ENCODE results near the gene TOX2.

TOX2 gene

GRCh38 chr20:43957392-43957791 lies 42.7 kb downstream of the TOX2 start:
- DNase-seq (ENCODE audit: low read depth): no peak

- no peak for DNase-seq (ENCODE audit: low read depth)
Measured at GRCh38 chr20:43958626-43959025, 44.0 kb downstream of the TOX2 start.

- DNase-seq (ENCODE audit: low read depth): no peak
Measured at GRCh38 chr20:43959079-43959919, 44.6 kb downstream of the TOX2 start.

GRCh38 chr20:43959920-43960227 lies 45.2 kb downstream of the TOX2 start:
- no peak for DNase-seq (ENCODE audit: low read depth)

GRCh38 chr20:43960231-43960630 lies 45.6 kb downstream of the TOX2 start:
- no peak for DNase-seq (ENCODE audit: low read depth)

DNA sequence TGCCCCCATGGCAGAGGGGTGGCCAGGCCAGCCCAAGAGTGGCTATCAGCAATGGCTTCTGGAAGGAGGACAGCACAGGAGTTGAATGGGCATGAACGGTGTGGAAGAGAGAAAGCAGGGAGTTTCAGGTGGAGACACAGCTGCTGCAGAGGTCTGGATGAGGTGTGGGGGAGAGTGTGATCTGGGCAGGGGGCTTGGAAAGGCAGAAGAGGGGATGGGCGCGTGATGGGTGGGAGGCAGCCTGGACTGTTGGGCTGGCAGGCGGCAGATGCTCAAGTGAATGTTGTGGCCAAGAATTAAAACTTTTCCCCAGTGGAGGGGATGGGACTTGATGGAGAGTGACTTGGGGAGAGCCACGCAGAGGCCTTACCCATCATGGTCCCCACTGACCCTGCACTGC lies 46.5 kb downstream of the TOX2 start:
- DNase-seq (ENCODE audit: low read depth): no peak

DNA sequence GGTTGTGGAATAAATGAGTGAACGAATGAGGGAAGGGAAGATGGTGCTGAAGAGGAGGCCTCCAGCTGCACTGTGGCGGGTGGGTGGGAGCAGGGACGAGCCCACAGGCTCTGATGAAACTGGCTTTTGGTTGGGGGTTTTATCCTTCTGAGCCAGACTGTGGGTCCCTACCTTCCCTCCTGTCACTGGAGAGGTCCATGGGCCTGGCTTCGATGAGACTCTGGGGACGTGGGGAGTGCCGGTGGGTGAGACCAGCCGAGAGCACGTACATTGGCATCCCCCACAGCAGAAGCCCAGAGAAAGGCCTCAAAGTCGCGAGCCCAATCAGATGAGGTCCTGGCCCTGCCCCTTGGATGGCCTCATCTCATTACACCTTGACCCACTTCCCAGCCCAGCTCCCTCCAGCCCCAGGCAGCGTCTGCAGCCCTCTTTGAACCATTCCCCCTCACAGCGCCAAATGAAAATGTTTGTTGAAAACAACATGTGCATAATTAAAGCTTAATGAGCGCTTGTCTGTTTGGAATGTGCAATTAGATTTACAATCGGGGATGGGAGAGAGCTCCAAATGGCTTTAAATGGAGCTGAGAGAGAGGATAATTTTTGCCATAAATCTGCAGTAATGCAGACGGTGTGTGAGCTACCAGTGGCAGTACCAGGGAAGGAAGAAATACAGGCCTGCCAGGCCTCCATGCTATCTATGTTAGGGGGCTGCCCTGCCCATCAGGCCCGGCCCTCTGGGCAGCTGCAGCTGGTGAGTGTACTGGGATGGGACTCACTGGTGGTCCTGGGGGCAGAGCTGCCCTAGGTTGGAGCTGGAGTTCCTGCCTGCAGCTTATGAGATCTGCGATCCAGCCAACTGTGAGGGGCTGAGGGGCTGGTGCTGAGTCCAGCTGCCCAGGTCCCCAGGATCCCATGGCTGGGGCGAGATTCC lies 47.2 kb downstream of the TOX2 start:
- no peak for DNase-seq (ENCODE audit: low read depth)

DNA sequence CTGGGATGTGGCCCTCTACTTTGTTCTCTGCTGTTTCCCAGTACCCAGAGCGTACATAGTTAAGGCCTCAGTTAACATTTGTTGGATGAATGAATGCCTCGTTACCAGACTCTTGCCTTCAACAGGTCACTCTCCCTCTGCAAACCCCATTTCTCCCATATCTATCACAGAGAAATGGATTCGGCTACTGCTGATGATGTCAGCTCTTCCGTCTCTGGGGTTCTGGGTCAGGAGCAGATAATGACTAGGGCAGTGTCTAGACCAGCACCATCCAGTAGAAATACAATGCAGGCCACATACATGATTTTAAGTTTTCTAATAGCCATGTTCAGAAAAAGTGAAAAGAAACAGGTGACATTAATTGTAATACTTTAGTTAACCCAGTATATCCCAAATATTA lies 47.9 kb downstream of the TOX2 start:
- no peak for DNase-seq (ENCODE audit: low read depth)

GRCh38 chr20:43963233-43963632 lies 48.6 kb downstream of the TOX2 start:
- no peak for DNase-seq (ENCODE audit: low read depth)

- peak; percentile 59 for DNase-seq (ENCODE audit: low read depth)
Measured at GRCh38 chr20:43963872-43964791, 49.5 kb downstream of the TOX2 start.

DNA sequence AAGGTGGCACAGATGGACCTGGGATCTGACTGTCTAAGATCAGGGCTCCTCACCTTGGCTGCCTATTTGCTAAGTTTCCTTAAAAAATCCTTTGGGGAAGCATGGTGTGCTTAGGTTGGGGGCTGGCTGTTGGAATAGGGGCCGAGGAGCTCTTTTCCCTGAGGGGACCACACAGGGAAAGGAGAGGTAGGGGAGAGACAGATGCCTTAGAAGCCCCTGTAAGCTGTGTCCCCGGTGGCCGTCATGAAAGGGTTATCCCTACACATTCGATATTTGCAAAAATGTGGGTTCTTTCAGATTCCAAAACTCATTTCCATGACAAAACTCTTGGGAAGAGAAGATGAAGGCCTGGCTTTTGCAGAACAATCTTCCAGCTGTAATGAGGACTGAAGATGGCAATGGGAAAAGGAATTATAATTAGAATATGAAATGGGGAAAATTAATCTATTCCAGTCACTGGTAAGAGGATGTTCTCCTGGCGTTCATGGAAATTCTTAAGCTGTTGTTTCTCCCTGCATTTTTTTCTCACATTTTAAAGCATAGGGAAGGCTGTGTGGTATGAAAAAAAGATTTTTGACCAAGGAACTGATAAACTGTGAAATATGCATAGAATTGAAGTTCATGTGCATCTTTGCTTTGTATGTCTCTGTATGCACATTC lies 53.8 kb downstream of the TOX2 start:
- no peak for DNase-seq (ENCODE audit: low read depth)

DNA sequence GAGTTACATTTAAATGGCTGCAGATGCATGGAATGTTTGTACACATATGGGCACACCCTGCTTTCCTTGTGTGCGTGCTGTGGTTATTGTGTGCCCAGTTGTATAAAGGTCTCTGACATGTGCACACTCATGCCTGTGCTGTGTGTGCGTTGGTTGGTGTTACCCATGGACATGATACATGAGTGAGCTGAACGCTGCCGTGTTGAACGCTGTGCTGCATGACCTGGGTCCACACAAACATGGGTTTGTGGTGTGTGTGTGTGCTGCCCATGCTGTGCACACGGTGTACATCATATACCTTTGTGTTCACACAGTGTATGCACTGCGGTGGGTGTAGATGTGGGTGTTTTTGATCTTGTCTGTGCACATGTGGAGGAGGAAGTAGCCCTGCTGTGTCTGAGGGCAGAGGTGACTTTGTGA lies 54.4 kb downstream of the TOX2 start:
- no peak for DNase-seq (ENCODE audit: low read depth)

- DNase-seq (ENCODE audit: low read depth): no peak
Measured at GRCh38 chr20:43969501-43970182, 55.0 kb downstream of the TOX2 start.

DNA sequence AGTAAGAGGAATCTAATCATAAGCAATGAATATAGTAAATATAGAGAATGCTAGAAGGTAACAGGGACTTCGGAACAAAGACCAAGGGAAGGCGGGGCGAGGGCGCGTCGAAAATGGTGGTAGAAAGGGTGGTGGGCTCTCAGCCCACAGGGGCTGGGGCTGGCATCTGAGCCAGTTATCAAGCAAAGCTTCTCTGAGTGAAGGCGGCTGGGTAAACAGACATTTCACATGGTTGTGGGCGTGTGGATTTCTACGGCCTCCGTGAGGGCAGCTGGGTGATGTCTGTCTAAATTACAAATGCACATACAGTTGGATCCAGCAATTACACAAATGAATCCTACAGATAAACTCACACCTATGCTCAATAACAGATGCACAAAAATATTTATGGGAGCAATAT lies 56.6 kb downstream of the TOX2 start:
- DNase-seq (ENCODE audit: low read depth): no peak

DNA sequence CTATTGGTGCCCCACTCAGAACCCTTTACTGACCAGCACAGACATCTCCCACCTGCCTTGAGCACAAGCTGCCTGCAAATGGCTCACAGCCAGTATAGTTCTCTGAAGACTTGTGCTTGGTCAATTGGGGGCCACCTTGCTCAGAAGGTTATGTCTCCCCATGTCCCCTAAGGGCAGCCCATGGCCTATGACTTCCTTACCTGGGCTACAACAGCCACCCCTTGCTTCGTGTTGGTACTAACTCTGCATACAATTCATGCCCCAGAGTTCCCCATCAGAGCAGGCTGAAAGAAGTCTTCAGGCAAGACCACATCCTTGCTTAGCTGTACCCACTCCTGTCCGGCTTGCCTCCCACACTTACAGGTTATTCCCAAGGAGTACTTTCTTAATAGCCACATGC lies 57.4 kb downstream of the TOX2 start:
- no peak for DNase-seq (ENCODE audit: low read depth)

DNA sequence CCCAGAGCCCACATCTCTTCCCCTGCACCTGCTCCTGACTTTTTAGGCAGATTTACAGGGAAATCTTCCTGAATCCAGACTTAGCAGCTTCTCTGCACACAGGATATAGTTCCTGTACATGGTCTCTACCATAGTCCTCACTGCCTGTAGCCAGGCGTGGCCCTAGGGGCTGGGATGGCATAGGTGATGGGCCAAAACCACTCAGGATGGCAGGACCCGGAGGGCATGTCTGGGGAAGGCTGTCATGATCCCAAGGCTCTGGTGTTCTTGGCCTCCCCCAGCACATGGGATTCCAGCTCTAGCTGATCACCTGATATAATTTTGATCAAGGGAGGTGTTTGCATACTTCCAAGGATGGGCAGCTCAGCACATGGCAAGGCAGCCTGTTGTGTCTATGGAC lies 58.0 kb downstream of the TOX2 start:
- no peak for DNase-seq (ENCODE audit: low read depth)

DNA sequence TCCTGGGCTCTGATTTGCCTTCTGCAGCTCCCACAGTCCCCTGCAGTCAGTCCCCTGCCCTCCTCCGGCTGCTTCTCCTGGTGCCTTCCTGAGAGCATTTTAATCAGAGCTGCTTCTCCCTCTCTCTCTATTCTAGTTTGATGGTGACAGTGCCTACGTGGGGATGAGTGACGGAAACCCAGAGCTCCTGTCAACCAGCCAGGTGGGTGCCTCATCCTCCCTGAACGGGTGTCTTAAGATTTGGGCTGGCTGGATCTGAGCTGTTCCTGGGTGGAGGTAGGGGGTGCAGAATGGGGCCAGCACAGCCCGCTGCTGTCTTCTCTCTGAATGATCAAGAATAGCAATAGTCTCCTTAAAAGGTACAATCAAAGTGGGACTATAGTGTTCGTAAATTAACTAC lies 58.6 kb downstream of the TOX2 start:
- DNase-seq (ENCODE audit: low read depth): no peak

DNA sequence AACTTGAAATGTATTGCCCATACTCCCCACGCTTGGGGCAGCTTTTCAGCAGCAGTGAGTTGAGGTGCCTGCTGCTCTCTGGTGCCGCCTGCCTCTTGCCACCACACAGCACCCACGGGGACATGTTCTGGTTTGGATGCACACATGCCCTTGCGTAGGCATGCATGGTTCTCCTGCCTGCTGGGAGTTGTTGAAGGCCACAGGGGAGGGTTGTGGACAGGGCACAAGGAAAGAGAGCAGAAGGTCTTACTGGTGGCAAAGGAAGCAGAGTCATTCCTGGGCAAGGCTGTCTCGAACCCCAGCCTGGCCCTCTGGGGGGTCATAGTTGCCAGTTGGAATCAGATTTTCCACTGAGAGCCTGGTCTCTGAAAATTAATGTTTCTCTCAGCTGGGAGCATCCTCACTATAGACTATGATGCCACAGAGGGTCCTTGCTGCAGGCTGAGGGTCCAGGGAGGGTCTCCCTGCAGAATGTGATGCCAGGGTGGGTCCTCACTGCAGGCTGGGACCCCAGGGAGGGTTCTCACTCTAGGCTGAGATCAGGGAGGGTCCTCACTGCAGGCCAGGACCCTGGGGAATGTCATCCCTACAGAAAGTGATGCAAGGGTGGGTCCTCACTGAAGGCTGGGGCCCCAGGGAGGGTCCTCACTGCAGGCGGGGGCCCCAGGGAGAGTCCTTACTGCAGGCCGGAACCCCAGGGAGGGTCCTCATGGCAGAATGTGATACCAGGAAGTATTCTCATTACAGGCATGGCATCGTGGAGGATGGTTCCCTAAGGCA lies 59.2 kb downstream of the TOX2 start:
- no peak for DNase-seq (ENCODE audit: low read depth)

GRCh38 chr20:43974695-43975094 lies 60.0 kb downstream of the TOX2 start:
- no peak for DNase-seq (ENCODE audit: low read depth)

GRCh38 chr20:43975096-43975768 lies 60.6 kb downstream of the TOX2 start:
- DNase-seq (ENCODE audit: low read depth): peak; percentile 80
